Measurements from ENCODE around the gene ANKH.
"Not testable (repeated sequence)": the region's sequence is repeated elsewhere in the genome, so short reads cannot be mapped to it uniquely, and the experiment has no call there.

ANKH gene

GRCh38 chr5:14884062-14884612, 12.6 kb upstream of the ANKH start:
- in situ Hi-C loops (cut with MboI; ENCODE audit: low sequenced_read_pairs): no loop called here

- in situ Hi-C loops (cut with MboI; ENCODE audit: low sequenced_read_pairs): no loop called here
Observed at GRCh38 chr5:14882658-14883580, 11.3 kb upstream of the ANKH start.

GRCh38 chr5:14881826-14882225, 10.2 kb upstream of the ANKH start:
- in situ Hi-C loops (cut with MboI; ENCODE audit: low sequenced_read_pairs): no loop called here

- in situ Hi-C loops (cut with MboI; ENCODE audit: low sequenced_read_pairs): no loop called here
Observed at GRCh38 chr5:14880688-14881087, 9.1 kb upstream of the ANKH start.

- in situ Hi-C loops (cut with MboI; ENCODE audit: low sequenced_read_pairs): no loop called here
Observed at GRCh38 chr5:14879937-14880589, 8.5 kb upstream of the ANKH start.

- in situ Hi-C loops (cut with MboI; ENCODE audit: low sequenced_read_pairs): no loop called here
Observed at GRCh38 chr5:14879393-14879792, 7.8 kb upstream of the ANKH start.

GRCh38 chr5:14878192-14878591, 6.6 kb upstream of the ANKH start:
- in situ Hi-C loops (cut with MboI; ENCODE audit: low sequenced_read_pairs): not testable (repeated sequence)

- in situ Hi-C loops (cut with MboI; ENCODE audit: low sequenced_read_pairs): no loop called here
Observed at GRCh38 chr5:14876095-14876494, 4.5 kb upstream of the ANKH start.

- in situ Hi-C loops (cut with MboI; ENCODE audit: low sequenced_read_pairs): no loop called here
Observed at GRCh38 chr5:14873790-14874189, 2.2 kb upstream of the ANKH start.

- in situ Hi-C loops (cut with MboI; ENCODE audit: low sequenced_read_pairs): no loop called here
Observed at GRCh38 chr5:14873093-14873492, 1.5 kb upstream of the ANKH start.

GRCh38 chr5:14872070-14872989, 752 bp upstream of the ANKH start:
- in situ Hi-C loops (cut with MboI; ENCODE audit: low sequenced_read_pairs): no loop called here

GRCh38 chr5:14870337-14871213, 1.0 kb downstream of the ANKH start:
- in situ Hi-C loops (cut with MboI; ENCODE audit: low sequenced_read_pairs): no loop called here

GRCh38 chr5:14869668-14870164, 1.9 kb downstream of the ANKH start:
- in situ Hi-C loops (cut with MboI; ENCODE audit: low sequenced_read_pairs): no loop called here

- in situ Hi-C loops (cut with MboI; ENCODE audit: low sequenced_read_pairs): no loop called here
Observed at GRCh38 chr5:14869233-14869632, 2.3 kb downstream of the ANKH start.

- in situ Hi-C loops (cut with MboI; ENCODE audit: low sequenced_read_pairs): no loop called here
Observed at GRCh38 chr5:14868771-14869170, 2.8 kb downstream of the ANKH start.

GRCh38 chr5:14864181-14864812, 7.3 kb downstream of the ANKH start:
- in situ Hi-C loops (cut with MboI; ENCODE audit: low sequenced_read_pairs): no loop called here

- in situ Hi-C loops (cut with MboI; ENCODE audit: low sequenced_read_pairs): no loop called here
Observed at GRCh38 chr5:14863105-14863504, 8.5 kb downstream of the ANKH start.

GRCh38 chr5:14861123-14861765, 10.3 kb downstream of the ANKH start:
- in situ Hi-C loops (cut with MboI; ENCODE audit: low sequenced_read_pairs): no loop called here

GRCh38 chr5:14859980-14860379, 11.6 kb downstream of the ANKH start:
- in situ Hi-C loops (cut with MboI; ENCODE audit: low sequenced_read_pairs): no loop called here

Measured in hTERT RPE-1 (cell line).